HG02885 (cell line): Measurements from ENCODE around the gene IL17REL.

ENCODE experiments used
- ATAC-seq: cut with Tn5 transposase; IDR thresholded peaks from one replicate; pipeline ENCODE4 v1.9.1; 2021; ENCODE audit warnings: mild to moderate bottlenecking; ENCODE audit not compliant: unreplicated experiment, poor library complexity

IL17REL gene

DNA sequence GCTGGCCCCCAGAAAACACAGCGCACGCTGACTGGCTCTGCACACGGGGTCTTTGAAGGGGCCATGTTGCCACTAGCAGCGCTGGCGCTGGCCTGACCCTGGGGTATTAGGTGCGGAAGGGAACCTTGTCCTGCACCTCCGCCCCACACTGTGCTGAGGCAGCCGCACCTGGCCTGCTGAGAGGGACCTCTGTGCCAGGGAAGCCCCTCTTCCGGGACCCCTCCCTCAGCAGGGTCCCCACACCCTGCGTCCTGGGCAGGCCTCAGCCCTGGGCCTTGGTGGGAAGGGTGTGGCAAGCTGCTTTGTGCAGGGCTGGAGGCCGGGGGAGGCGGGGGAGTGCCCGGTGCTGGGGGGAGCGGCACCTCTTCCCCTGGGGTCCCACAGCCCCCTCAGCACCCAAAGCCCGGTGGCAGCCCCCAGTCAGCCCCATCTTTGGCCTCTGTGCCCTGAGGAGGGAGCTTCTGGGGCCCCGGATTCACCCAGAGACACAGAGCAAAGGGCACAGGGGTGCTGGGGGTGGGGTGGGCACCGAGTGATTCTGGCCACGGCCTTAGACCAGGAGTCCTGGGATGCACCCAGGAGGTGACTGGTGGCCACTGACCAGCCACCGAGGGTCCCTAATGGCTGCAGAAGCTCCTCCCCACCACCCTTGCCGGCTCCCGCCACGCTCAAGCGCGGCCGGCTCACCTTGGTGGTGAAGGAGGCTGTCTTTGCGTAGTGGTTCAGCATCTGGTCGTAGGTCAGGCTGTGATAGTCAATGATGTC is 34.1 kb upstream of the IL17REL start:
- ATAC-seq: no peak

DNA sequence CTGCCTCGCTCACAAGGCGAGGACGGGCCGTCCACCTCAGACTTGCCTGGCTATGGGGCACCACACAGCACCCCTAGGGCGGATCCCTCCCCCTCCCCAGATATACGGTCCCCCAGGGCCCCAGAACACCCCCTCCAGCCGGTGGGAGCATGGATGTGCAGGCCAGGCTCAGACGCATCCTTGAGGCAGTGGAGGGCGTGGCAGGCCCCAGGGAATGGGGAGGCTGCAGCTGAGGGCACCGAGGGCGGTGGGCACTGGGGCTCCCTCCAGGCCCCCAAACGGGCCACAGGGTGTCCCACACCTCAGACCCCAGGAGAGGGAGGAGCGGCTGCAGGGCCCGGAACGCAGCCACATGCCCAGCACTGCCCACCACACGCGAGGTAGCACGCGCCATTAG is 33.5 kb upstream of the IL17REL start:
- no peak for ATAC-seq

DNA sequence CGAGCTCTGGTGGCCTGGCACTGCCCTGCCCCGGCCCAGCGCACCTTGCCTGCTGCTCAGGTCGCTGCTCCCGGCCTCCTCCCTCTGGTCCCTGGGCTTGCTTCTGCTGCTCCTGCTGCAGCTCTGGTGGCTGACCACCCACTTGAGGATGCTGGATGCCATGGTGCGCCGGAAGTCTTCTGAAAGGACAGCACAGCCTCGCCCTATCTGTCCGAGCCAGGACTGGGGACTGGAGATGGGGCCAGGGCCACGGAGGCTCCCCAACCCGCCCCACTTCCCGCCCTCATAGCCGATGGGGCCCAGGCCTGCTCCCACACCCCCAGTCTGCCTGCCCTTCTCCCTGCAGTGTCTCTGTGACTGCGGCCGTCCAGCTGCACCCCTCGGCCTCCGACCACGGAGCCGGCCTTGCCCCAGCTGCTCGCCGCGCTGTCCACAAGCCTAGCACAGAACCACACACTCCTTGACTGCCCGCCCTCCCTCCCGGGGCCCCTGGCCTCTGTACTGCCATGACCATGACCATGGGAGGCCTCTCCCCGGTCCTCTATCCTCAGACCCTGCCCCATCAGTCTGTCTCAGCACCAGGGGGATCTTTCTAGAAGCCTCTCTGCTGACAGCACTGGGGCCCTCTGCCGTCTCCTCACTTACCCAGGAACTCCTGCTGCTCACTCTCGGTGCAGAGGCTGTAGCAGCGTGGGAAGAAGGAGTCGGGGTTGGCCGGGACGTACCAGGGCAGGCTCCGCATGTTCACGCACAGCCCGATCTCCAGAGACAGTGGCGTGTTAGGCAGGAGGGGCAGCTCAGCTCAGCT is 32.9 kb upstream of the IL17REL start:
- ATAC-seq: no peak

DNA sequence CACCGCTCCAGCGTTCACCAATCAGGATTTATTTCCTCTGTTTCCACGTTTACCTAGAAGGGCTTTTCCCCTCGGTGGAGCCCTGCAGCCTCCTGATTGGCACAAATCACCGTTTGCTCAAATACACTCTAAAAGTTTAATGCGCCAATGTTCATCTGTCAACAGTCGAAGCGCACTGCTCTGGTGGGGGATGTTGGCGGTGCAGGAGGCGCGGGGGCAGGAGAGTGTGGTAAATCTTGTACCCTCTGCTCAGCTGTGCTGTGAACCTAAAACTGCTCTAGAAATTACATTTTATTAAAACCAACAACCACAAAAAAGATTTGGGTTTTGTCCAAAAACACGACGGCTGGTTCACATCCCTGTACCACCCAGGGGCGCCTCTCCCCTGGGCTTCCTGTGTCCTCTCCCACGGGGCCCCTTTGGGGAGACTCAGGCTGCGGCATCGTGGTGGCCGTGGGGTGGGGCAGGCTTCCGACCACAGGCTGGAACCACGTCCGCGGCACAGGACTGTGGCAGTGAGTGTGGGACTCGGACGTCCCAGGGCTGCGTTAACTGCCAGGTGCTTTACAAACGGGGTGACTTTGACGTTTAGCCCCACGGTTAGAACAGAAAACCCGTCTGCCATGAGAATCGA is 32.0 kb upstream of the IL17REL start:
- no peak for ATAC-seq

DNA sequence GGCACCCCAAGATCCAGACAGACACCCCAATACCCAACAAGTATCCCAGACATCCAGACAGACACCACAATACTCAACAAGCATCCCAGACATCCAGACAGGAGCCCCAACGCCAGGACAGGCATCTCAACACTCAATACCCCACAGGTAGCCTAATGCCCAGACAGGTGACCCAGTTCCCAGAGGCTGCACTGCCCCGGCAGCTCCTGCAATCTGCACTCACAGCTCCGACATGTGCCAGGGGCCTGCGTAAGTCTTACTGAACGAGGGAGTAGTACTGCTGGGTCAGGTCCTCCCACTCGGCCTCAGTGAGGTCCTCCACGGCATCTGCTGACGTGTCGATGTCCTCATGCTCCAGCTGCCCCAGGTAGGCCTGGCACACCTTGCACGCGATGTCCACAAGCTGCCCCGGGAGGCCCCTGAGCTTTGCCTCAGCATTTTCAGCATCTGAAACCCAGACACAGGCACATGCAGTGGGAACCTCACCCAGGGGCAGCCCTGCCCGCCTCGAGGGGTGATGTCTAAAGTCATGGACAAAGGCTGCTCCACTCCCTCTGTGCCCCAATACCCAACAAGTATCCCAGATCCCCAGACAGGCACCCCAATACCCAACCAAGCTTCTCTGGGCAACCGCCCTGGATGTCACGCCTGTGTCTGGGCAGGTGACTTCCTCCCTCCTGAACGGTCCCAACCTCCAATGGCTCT is 28.9 kb upstream of the IL17REL start:
- ATAC-seq: no peak

DNA sequence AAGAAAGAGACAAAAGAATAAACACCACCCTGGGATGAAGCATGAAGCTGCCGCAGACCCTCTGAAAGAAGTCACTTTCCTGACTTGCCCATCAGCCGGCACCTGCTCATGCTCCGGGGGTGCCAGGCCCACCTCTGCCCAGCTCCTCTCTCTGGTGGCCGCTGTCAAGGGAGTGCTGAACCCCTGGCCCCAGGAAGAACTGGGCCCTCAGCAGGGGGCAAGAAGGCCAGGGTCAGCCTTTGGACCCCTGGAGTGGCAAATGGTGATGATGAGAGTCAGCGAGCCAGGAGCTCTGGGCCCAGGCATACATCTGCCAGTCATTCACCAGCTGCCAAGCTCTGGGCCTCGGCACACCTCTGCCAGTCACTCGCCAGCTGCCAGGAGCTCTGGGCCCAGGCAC is 28.2 kb upstream of the IL17REL start:
- ATAC-seq: no peak

DNA sequence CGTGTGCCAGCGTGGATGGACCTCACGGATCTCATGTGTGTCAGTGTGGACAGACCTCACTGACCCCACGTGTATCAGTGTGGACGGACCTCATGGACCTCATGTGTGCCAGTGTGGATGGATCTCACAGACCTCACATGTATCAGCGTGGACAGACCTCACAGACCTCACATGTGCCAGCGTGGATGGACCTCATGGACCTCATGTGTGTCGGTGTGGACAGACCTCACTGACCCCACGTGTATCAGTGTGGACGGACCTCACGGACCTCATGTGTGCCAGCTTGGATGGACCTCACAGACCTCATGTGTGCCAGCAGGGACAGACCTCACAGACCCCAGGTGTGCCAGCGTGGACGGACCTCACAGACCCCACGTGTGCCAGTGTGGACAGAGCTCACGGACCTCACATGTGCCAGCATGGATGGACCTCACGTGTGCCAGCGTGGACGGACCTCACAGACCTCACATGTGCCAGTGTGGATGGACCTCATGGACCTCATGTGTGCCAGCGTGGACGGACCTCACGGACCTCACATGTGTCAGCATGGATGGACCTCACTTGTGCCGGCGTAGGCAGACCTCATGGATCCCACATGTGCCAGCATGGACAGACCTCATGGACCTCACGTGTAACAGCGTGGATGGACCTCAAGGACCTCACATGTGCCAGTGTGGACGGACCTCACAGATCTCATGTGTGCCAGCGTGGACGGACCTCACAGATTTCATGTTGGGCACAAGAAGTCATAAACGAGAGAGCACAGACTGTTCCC is 27.3 kb upstream of the IL17REL start:
- ATAC-seq: no peak

DNA sequence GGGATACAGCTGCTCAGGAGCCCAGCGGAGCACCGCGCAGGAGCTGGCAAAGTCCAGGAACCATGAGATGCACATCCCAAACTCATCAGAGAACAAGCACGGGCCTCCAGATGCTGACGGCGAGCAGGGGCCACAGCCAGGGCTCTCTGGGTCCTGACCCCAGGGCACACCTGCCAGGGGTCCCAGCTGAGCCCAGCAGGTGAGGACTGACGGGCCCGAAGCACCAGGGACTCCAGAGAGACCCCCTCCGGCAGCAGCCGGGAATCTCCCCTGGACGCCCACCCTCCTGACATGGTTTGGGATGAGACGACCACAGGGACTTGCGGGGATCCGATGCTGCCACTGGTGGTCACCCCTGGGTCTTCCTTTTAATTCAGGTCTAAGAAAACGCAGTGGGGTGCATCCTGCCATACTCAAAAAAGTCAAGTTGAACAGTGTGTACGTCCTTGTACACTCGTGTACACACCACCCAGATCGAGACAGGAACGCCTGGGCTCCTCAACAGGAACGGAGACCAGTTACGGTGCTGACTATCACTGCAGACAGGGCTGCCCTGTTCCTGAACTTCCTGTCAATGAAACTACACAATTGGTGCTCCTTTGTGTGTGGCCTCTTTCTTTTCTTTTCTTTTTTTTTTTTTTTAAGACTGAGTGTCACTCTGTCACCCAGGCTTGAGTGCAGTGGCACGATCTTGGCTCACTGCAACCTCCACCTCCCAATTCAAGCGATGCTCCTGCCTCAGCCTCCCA is 23.6 kb upstream of the IL17REL start:
- ATAC-seq: no peak

DNA sequence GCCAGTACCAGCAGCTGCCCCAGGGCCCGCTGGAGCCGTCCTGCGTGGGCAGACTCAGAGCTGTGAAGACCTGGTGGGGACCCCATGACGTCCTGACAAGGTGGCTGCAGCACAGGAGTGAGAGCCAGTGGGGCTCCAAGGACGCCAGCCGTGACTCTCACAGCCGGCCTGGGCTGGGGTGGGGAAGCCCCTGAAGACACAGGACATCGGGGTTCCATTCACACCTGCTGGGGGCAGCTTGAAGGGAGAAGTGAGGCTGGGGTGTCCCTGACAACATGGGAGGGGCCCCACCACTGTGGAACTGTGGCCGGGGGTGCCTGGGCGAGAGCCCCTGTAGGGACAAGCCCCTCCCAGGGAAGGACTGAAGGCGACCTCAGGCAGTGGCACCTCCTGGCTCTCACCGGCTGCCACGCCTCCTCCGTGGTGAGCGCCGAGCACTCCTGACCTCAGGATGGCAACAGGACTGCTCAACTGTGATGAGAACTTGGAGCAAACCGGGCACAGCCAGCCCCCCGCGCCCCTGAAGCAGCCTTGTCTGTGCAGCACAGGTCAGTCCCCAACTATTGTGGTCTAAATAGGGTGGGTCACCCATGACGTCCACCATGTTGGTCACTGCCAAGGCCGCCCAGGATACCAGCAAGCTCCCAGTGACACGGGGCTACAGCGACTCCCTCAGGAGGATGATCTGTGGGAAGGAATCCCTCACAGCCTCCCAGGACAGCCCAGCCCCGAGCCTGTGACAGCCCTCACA is 22.7 kb upstream of the IL17REL start:
- ATAC-seq: no peak

DNA sequence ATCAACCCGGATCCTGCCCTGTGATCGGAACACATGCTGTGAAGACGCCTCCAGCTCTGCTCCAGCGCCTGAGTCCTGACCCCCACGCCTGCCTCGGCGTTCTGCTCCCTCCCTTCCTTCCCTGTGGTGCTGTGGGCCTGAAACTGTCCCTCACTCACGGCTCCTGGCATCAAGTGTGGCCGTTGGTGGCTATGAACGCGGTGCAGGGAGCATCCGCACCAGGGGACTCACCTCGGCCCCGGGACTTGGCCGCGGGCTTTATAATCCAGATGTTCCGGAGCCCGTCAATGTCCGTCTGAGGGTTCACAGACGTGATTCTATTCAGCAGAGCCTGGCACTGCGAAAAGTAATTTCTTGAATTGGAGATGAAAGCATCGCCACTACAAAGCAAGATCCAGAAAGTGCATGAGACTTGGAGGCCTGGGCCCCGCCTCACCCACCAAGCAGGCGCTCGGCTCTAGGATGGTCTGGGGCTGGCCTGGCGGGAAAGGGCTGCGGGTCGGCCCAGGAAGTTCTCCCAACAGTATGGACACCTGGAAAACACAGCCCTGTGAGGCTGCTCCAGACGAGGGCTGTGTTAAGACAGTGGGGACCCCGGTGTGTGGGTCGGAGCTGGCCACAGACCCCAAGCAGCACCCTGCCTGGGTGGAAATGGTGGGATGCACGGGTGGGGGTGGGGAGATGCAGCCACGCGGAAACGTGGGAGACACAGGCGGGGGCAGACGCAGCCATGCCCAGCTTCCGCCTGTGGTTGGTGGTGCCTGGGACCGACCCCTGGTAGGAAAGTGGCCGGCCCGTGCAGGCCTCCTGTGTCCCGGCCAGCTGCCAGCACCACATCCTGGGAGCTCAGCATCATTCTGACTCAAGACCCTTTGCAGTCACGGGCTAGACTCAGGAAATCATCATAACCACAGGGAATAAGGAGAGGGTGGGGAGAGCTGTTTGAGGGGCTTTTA is 21.8 kb upstream of the IL17REL start:
- no peak for ATAC-seq

DNA sequence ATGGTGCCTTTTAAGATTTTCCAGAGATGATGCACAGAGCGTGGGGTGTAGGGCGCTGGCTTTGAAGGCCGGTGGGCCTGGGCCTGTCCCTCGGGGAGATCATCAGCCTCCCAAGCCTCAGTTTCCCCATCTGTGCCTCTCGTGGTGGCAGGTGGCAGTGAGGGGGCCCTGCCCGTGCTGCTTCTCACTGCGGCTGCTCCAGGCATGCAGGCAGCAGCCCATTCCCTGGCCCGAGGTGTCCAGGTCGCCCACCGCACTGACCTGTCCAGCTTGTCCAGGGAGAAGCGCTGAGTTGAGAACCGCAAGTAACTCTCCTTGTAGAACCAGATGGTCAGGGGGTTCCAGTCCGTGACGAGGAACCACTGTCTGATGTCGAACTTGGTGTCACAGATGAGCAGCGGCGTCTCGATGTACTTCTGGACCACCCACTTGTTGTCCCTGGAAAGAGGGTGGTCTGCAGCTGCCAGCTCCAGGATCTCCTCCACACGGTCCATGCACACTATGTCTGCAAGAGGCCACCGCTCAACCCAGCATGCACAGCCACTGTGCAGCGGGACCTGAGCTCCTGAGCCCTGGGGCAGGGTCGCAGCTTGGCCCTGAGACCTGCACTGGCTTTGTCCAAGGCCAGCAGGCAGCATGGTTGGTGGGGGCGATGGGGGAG is 20.5 kb upstream of the IL17REL start:
- no peak for ATAC-seq

DNA sequence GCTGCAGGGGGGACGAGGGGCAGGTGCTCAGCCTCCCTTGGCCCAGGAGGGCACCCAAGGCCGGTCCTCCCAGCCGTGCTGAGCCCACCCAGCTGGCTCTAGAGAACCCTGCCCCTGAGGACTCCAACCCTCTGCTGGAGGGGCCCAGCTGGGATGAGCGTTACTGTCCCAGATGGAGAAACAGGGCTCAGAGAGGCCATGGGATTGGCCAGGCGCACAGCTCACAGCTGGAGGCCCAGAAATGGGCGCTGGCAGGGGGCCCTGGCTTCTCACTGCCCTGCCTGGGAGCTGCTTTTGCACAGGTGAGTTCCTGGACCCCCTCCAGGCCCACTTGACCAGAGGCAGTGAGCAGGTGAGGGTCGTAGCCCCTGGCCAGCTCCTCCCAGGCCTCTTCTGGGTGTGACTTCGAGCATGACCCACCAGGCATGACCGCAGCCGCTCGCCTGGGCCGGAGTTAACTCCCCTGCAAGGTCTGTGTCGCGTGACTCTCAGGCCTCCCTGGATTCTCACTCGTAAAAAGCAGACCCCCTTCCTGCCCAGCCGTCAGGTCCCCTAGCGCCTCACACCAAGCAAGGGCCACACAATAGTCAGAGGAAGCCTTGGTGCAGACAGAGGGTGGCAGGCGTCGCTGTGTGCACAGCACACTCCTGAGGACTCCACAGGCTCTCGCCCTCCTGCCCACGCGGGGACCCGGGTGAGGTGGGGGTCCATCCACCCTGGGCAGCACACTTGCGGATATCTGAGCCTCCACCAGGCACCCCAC is 19.7 kb upstream of the IL17REL start:
- no peak for ATAC-seq

DNA sequence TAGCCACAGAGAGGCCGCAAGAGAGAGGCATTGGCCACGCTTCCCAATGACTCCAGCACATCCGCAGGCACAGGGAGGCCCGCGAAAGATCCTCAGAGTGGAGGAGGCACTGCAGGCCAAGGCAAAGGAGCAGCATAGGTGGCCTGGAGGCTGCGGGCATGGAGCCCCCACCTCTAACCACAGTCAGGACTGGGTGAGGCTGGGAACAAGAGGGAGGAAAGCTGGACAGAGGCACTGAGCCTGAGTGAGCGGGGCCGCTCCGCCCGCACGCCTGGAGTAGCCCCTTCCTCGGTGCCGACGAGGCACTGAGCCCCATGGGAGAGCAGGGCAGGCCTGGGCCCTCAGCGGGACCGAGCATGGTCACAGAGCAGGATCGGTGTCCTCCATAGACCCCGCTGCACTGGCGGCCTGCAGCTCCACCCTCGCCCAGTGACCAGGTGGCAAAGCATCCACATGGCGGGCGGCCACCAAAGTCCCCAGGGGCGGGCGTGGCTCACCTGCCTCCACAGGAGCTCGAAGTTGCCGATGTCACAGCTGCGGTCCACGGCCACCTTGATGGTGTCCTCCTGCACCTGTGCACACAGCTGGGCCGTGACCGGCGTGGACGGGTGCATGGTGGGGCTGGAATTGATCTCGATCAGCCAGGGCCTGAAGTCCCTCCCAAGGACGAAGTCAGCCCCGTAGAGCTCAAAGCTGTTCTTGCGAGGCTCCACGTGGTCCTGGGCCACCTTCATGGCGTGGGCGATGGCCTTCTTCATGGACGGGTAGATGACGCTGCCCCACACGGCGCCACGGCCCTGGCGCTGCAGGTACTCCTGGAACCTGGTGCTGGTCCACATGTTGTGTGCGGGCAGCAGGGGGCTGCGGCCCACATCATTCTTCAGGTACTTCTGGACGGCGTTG is 18.9 kb upstream of the IL17REL start:
- ATAC-seq: no peak

DNA sequence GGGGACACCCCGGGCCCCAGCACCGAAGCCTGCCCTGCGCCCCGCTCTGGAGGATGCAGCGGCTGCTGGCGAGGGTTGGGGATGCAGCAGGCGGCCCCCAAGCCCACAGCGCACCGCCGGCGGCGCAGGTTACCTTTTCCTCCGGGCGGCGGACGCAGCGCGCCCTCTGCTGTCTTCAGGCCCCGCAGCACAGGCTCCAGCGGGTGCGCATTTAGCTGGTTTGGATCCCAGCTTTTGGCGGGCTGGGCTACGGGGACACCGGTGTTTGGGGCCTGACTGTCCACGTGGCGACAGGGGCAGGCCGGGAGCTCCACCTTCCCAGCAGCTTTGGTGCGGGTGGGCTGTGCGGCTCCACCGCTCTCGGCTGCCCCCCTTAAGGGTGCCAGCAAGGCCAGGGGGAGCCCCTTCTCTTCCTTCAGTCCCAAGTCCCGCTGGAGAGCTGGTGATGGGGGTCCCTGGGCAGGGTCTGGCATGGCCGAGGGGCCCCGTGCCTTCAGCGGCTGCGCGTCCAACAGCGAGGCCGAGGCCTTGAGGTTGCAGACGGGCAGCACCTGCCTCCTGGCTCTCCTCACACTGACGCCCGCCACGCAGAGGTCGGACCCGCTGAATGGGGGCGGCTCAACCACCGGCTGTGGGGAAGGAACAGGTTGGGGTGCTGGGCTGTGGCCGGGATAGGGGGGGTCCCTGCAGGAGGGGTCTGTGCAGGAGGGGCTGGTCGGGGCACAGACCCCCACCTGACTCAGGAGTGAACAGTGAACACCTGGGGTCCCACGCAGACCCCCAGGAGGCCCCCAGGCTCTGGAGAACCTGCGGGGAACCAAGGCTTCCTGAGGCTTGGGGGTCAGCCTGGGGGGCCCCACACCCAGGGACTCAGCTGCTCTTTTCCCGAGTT is 18.0 kb upstream of the IL17REL start:
- peak; percentile 52 for ATAC-seq
